A204.1 (cell line): ENCODE results near the gene HOXD9.

Experiments
- FAIRE-seq: peaks from 2 replicates; lab custom pipeline; 2012; peaks lifted over from hg19 to GRCh38; lab: Jason Lieb, UNC

The HOXD9 gene

DNA sequence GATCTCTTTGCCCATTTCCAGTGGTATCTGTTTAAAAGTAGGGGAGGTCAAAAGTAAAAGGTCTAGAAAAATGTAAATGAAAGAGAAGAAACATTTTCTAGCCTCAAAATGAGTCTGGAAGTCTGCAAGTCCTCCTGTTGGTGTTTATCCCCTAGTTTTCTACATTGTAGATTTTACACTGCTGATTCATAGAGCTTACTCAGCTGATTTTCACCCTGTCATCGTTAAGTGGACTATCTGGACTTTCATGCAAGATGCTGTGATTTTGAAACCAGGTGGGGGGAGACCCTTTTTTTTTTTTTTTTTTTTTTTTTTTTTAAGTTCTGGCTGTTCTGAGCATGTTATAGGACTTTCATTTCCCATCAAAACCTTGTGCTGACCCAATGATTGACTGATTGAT is 44.9 kb downstream of the HOXD9 start:
- FAIRE-seq = no peak

DNA sequence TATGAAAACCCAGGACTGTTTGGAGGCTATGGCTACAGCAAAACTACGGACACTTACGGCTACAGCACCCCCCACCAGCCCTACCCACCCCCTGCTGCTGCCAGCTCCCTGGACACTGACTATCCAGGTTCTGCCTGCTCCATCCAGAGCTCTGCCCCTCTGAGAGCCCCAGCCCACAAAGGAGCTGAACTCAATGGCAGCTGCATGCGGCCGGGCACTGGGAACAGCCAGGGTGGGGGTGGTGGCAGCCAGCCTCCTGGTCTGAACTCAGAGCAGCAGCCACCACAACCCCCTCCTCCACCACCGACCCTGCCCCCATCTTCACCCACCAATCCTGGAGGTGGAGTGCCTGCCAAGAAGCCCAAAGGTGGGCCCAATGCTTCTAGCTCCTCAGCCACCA is 46.7 kb downstream of the HOXD9 start:
- no peak for FAIRE-seq

DNA sequence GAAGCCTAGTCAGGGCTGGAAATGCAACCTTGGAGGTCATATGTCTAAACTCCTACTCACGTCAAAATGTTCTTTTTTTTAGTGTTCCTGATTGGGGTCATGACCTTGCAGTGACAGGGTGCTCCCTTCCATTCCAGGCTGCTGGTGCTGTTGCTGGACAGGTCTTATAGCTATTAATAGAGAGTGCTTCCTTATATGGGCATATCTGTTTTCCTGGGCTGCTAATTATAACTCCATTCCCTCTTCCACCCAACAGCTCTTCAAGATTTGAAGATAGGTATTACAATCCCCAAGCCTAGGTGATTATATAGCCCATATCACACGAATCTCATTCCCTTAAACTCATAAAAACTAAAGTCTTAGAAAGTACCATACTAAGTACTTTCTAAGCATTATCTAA is 47.2 kb downstream of the HOXD9 start:
- no peak for FAIRE-seq

DNA sequence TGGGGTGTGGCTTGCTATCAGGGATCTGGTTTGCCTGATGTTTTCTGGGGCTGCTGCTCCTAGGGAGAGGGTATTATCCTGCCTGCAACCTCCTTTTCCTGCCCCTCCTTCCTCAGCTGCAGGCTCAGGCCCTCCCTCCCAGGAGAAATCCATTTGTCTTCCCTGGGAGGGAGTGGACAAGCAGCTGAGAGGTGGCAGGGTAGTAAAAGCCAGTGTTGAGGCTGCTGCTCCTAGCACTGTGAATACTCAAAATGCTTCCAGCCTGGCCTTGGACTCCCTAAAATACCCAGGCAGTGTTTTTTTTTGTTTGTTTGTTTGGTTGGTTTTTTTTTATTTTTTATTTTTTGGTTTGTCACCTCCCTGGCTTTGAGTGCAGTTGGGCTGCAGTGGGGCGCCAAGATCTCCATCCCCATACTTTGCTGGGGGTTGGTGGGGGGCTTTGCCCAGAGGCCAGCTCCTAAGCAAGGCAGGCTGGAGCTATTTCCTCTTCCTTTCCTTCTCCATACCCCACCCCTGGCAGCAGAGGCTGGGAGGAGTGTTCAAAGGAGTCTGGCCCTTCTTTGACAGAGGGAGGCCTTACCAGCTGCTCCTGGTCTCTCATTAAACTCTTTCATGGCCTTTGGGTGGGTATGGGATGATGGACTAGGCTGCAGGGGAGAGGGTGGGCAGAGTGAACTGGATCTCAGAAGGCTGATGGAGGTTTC is 48.2 kb downstream of the HOXD9 start:
- no peak for FAIRE-seq

DNA sequence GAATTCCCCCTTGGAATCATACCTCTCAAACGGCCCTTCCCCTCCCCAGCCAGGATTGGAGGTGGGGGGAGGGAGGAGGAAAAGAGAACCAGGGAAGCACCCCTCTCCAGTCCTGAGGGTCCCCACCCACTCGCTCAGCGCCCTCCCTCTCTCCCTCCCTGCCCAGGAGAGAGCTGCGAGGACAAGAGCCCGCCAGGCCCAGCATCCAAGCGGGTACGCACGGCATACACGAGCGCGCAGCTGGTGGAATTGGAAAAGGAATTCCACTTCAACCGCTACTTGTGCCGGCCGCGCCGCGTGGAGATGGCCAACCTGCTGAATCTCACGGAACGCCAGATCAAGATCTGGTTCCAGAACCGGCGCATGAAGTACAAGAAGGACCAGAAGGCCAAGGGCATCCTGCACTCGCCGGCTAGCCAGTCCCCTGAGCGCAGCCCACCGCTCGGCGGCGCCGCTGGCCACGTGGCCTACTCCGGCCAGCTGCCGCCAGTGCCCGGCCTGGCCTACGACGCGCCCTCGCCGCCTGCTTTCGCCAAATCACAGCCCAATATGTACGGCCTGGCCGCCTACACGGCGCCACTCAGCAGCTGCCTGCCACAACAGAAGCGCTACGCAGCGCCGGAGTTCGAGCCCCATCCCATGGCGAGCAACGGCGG is 49.0 kb downstream of the HOXD9 start:
- FAIRE-seq = no peak

DNA sequence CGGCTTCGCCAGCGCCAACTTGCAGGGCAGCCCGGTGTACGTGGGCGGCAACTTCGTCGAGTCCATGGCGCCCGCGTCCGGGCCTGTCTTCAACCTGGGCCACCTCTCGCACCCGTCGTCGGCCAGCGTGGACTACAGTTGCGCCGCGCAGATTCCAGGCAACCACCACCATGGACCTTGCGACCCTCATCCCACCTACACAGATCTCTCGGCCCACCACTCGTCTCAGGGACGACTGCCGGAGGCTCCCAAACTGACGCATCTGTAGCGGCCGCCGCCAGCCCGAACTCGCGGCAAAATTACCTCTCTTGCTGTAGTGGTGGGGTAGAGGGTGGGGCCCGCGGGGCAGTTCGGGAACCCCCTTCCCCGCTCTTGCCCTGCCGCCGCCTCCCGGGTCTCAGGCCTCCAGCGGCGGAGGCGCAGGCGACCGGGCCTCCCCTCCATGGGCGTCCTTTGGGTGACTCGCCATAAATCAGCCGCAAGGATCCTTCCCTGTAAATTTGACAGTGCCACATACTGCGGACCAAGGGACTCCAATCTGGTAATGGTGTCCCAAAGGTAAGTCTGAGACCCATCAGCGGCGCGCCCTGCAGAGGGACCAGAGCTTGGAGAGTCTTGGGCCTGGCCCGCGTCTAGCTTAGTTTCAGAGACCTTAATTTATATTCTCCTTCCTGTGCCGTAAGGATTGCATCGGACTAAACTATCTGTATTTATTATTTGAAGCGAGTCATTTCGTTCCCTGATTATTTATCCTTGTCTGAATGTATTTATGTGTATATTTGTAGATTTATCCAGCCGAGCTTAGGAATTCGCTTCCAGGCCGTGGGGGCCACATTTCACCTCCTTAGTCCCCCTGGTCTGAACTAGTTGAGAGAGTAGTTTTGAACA is 49.7 kb downstream of the HOXD9 start:
- FAIRE-seq = no peak

DNA sequence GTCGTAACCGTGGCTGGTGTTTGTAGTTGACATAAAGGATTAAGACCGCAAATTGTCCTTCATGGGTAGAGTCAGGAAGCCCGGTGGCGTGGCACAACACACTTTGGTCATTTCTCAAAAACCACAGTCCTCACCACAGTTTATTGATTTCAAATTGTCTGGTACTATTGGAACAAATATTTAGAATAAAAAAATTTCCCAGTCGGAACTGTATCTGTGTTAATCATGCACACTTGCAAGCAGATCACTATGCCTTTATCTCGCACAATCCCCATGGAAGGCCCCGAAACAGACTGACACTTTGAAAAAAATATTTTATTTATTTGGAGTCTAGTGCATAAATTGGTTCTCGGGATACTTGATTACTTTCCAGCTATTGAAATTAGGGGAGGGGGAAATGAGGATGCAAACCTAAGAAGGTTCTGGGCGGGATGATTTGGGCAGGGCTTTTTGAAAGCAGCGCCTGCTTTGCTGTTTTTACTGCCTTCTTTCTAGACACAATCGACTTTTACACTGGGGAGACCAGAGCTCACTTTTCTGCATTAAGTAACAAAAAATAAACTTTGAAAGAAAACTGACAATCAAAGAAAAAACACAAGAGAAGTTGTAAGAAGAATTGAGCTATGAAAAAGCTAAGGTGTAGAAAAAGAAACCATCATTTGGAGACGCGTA is 50.5 kb downstream of the HOXD9 start:
- FAIRE-seq = no peak

DNA sequence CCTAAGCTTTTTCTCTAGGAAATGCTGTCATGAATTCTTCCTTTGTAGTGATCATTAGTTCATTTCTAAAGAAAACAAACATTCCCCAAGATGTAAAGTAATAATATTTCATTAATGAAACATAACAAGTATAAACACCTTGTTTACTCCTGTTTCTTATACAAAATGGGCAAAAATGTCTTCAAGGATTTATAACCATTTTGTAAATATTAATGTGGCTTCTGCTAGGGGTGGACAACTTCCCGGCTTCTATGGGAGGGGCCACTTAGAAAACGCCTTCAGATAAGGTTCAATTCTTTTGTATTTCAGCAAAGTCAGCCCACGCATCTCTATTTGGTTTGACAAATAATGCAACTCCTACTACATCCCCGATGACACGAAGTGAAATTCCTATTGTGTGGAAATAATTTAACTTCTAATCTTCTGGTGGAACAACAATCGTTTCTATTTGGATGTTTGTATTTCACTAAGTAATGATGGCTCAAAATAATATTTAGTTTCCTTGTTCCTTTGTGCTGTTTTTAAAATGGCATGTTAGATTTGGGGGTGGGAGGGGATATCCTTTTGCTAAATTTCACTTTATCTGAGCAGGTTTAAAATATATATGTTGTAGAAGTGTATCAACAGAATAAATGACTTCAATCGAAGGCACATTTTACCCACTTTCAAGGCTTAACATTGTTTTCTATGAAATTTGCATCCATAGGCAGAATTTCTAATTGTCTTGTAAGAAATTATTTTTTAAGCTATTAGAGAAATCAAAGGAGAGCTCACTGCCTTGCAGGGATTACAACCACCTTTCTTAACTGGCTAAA is 51.3 kb downstream of the HOXD9 start:
- no peak for FAIRE-seq

DNA sequence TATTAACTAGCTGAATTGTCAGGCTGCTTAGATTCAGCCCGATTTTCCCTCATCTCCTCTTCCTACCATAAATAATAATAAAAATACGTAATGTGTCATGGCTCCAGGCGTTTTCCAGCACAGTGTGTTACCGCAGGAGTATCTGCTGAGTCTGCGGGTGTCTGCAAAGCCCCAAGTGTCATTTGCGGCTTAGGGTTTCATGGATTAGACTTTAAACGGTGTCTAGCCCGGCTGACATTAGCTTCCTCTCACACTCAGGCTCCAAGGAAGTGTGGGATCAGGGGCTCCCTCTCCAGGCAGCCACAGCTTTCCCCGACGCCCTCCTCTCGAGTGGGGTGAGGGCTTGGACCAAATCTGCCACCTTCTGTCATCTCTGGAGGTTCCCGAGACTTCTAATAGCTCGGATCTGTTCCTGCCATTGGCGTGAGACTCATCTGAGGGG is 51.9 kb downstream of the HOXD9 start:
- FAIRE-seq = no peak
